WTC11 (cell line): ENCODE results near the gene PIK3C2A.

Experiments
- CREM ChIP-seq: sonication (generic); formaldehyde crosslinking; IDR thresholded peaks from 2 replicates; pipeline ENCODE4 v1.8.1; 2022; ENCODE audit warnings: mild to moderate bottlenecking, missing genetic modification reagents, moderate library complexity
- ESRRA ChIP-seq: sonication (generic); formaldehyde crosslinking; IDR thresholded peaks from 2 replicates; pipeline ENCODE4 v1.8.1; 2022; ENCODE audit warnings: mild to moderate bottlenecking, missing genetic modification reagents, borderline replicate concordance
- NR2C2 ChIP-seq: sonication (generic); formaldehyde crosslinking; IDR thresholded peaks from 2 replicates; pipeline ENCODE4 v1.8.0; 2022; ENCODE audit warnings: mild to moderate bottlenecking, missing genetic modification reagents
- ZNF396 ChIP-seq: fragments of 250-450 bp; sonication (Bioruptor Pico); IDR thresholded peaks from 2 replicates; pipeline ENCODE4 v1.8.0; 2021; ENCODE audit warnings: mild to moderate bottlenecking, moderate library complexity, borderline replicate concordance
- TF ChIP-seq, protein P1 (sequence below): fragments of 200-600 bp; IDR thresholded peaks from 2 replicates; pipeline ENCODE4 v1.8.0; 2022; ENCODE audit warnings: antibody characterized with exemption

DNA sequence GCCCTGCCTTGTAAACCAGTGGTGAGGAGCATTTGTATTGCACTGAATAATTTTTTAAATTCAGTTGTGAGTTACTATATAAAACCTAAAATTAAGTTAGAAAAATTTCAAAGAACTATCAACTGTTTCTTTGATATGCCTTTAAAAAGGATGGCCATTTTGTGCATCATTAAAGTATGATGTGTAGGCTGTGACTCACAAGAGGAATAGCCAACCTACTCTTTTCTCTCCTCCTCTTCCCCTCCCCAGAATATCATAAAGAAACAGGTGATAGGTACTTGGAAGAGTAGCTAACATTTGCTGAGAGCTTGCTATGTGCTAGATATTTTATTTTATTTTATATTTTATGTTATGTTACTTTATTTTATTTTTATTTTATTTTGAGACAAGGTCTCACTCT, 10.6 kb upstream of the PIK3C2A start:
- TF ChIP-seq, protein P1, sequence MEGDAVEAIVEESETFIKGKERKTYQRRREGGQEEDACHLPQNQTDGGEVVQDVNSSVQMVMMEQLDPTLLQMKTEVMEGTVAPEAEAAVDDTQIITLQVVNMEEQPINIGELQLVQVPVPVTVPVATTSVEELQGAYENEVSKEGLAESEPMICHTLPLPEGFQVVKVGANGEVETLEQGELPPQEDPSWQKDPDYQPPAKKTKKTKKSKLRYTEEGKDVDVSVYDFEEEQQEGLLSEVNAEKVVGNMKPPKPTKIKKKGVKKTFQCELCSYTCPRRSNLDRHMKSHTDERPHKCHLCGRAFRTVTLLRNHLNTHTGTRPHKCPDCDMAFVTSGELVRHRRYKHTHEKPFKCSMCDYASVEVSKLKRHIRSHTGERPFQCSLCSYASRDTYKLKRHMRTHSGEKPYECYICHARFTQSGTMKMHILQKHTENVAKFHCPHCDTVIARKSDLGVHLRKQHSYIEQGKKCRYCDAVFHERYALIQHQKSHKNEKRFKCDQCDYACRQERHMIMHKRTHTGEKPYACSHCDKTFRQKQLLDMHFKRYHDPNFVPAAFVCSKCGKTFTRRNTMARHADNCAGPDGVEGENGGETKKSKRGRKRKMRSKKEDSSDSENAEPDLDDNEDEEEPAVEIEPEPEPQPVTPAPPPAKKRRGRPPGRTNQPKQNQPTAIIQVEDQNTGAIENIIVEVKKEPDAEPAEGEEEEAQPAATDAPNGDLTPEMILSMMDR = no peak
- no peak for TF ChIP-seq ZNF396 (CRISPR knock-in tag)
- no peak for TF ChIP-seq ESRRA
- TF ChIP-seq NR2C2 (CRISPR knock-in tag) = no peak
- no peak for TF ChIP-seq CREM (CRISPR knock-in tag)
